IMR-90 (cell line): ENCODE measurements around the gene DHCR7. TPM values are rescaled to one million over a fixed set of nuclear protein-coding genes. Genes with fewer than 3 reads are reported as not detected.

ENCODE experiments used
- ATAC-seq: fragments of 200-7000 bp; cut with Tn5 transposase; 2 replicates; pipeline ENCODE4 v1.9.1; 2020; ENCODE audit warnings: low read depth, mild to moderate bottlenecking, moderate library complexity
- BruUV-seq: library from RNA; stranded (reverse); fragments of 400-500 nt; replicated peaks from 2 replicates; lab custom pipeline; 2021; lab: Mats Ljungman, UMichigan
- CTCF ChIA-PET: fragments of 300-600 bp; formaldehyde crosslinking; extraction: SDS; loops from one replicate; lab custom pipeline; 2021; ENCODE audit warnings: antibody characterized with exemption; lab: Yijun Ruan, JAX
- POLR2A ChIA-PET: fragments of 300-600 bp; sonication (Branson Sonifier 250); formaldehyde crosslinking; loops from one replicate; lab custom pipeline; 2022; ENCODE audit warnings: antibody characterized with exemption; ENCODE audit not compliant: unreplicated experiment; lab: Charles Lee
- DNase-seq: peaks from one replicate; pipeline ENCODE4 v3.0.0; 2013
- H2AFZ ChIP-seq: replicated peaks from 2 replicates; pipeline ENCODE3; 2013; ENCODE audit warnings: low read length, mild to moderate bottlenecking; ENCODE audit not compliant: poor library complexity
- H2AK5ac ChIP-seq: 2 replicates; pipeline ENCODE4 v1.6.1; 2013; ENCODE audit warnings: low read depth, low read length, inconsistent platforms
- H2AK9ac ChIP-seq: replicated peaks from 2 replicates; pipeline ENCODE3; 2013; ENCODE audit warnings: mild to moderate bottlenecking, low read depth, low read length, moderate library complexity; ENCODE audit not compliant: poor library complexity
- H2BK120ac ChIP-seq: 2 replicates; pipeline ENCODE4 v1.6.1; 2013; ENCODE audit warnings: low read depth, low read length, inconsistent platforms
- H2BK15ac ChIP-seq: 3 replicates; pipeline ENCODE4 v1.6.1; 2013; ENCODE audit warnings: low read depth, low read length, inconsistent platforms
- H2BK20ac ChIP-seq: 2 replicates; pipeline ENCODE4 v1.6.1; 2013; ENCODE audit warnings: low read depth, mild to moderate bottlenecking, inconsistent platforms, low read length, moderate library complexity
- H2BK5ac ChIP-seq: 2 replicates; pipeline ENCODE4 v1.6.1; 2013; ENCODE audit warnings: mild to moderate bottlenecking, low read depth, low read length, inconsistent platforms; ENCODE audit not compliant: poor library complexity, severe bottlenecking
- H3K14ac ChIP-seq: replicated peaks from 2 replicates; pipeline ENCODE4 v1.6.1; 2013; ENCODE audit warnings: low read depth, low read length, inconsistent platforms
- H3K18ac ChIP-seq: 2 replicates; pipeline ENCODE4 v1.6.1; 2013; ENCODE audit warnings: low read depth, low read length, control low read depth
- H3K23ac ChIP-seq: 2 replicates; pipeline ENCODE4 v1.6.1; 2013; ENCODE audit warnings: low read depth, low read length, inconsistent platforms
- H3K27ac ChIP-seq: 2 replicates; pipeline ENCODE4 v1.5.1; 2013; ENCODE audit warnings: mild to moderate bottlenecking, control low read depth, low read length; ENCODE audit not compliant: insufficient read depth
- H3K27me3 ChIP-seq: 2 replicates; pipeline ENCODE4 v1.6.1; 2013; ENCODE audit warnings: low read length; ENCODE audit not compliant: control insufficient read depth, insufficient read depth
- H3K36me3 ChIP-seq: 2 replicates; pipeline ENCODE4 v1.6.1; 2013; ENCODE audit warnings: low read length, mixed read lengths; ENCODE audit not compliant: control insufficient read depth, insufficient read depth
- H3K4ac ChIP-seq: 2 replicates; pipeline ENCODE4 v1.6.1; 2013; ENCODE audit warnings: low read depth, low read length, inconsistent platforms
- H3K4me1 ChIP-seq: 2 replicates; pipeline ENCODE4 v1.6.1; 2013; ENCODE audit warnings: low read length, mixed read lengths; ENCODE audit not compliant: control insufficient read depth, insufficient read depth
- H3K4me2 ChIP-seq: 2 replicates; pipeline ENCODE4 v1.6.1; 2013; ENCODE audit warnings: low read depth, mild to moderate bottlenecking, control low read depth, low read length, moderate library complexity
- H3K4me3 ChIP-seq: 2 replicates; pipeline ENCODE4 v1.5.1; 2013; ENCODE audit warnings: low read depth, mild to moderate bottlenecking, control low read depth, low read length, moderate library complexity; ENCODE audit not compliant: insufficient read depth
- H3K56ac ChIP-seq: 2 replicates; pipeline ENCODE4 v1.6.1; 2013; ENCODE audit warnings: low read length, inconsistent platforms; ENCODE audit not compliant: insufficient read depth; ENCODE audit errors: extremely low read depth
- H3K79me1 ChIP-seq, 2 experiments: 2 replicates each; pipeline ENCODE4 v1.6.1; 2013; ENCODE audit warnings: low read length in 2 of 2, inconsistent platforms in 1 of 2, low read depth in 1 of 2
- H3K9ac ChIP-seq: 2 replicates; pipeline ENCODE4 v1.6.1; 2013; ENCODE audit warnings: low read depth, low read length, control low read depth
- H3K9me1 ChIP-seq: 2 replicates; pipeline ENCODE4 v1.6.1; 2013; ENCODE audit warnings: low read length, inconsistent platforms; ENCODE audit not compliant: insufficient read depth
- H3K9me3 ChIP-seq: 2 replicates; pipeline ENCODE4 v1.6.1; 2013; ENCODE audit warnings: low read length; ENCODE audit not compliant: control insufficient read depth, insufficient read depth
- H4K20me1 ChIP-seq: 2 replicates; pipeline ENCODE4 v1.6.1; 2013; ENCODE audit warnings: low read length, inconsistent platforms; ENCODE audit not compliant: insufficient read depth
- H4K5ac ChIP-seq: 2 replicates; pipeline ENCODE4 v1.6.1; 2013; ENCODE audit warnings: mild to moderate bottlenecking, low read depth, low read length, control low read depth
- H4K8ac ChIP-seq, 2 experiments: 2 replicates each; pipeline ENCODE4 v1.6.1; 2013; ENCODE audit warnings: low read depth in 2 of 2, low read length in 2 of 2, control low read depth in 1 of 2, inconsistent platforms in 1 of 2
- H4K91ac ChIP-seq: 2 replicates; pipeline ENCODE4 v1.6.1; 2013; ENCODE audit warnings: low read depth, low read length, inconsistent platforms; ENCODE audit not compliant: insufficient read depth
- FOS ChIP-seq: fragments of 150-350 bp; IDR thresholded peaks from 2 replicates; pipeline ENCODE4 v1.6.1; 2016; ENCODE audit warnings: low read depth, low read length
- MAFK ChIP-seq: IDR thresholded peaks from 2 replicates; pipeline ENCODE4 v1.6.1; 2012; ENCODE audit warnings: low read depth, low read length, improper control_type of control experiment
- NFE2L2 ChIP-seq: fragments of 150-350 bp; IDR thresholded peaks from 2 replicates; pipeline ENCODE4 v1.6.1; 2016; ENCODE audit warnings: low read depth, mild to moderate bottlenecking, low read length
- WGBS, 2 experiments: methylation state at CpG; one replicate each; pipeline versions ENCODE4 v1.1.5 to v1.1.7; 2013; ENCODE audit warnings: missing lambda C conversion rate in 2 of 2; ENCODE audit not compliant: insufficient read length in 1 of 2; ENCODE audit errors: extremely low coverage in 2 of 2; 5-methylcytosine and 5-hydroxymethylcytosine counted together
- dilution Hi-C: fragments of 300-500 bp; cut with HindIII; formaldehyde crosslinking; loops from one replicate; pipeline ENCODE4 v1.14.3; 2018; ENCODE audit warnings: low sequenced_read_pairs; ENCODE audit not compliant: unreplicated experiment
- in situ Hi-C: fragments of 300-500 bp; cut with MboI; formaldehyde crosslinking; loops from 3 replicates; pipeline ENCODE4 v1.14.3; 2019; ENCODE audit warnings: low sequenced_read_pairs, inconsistent platforms, mixed read lengths
- intact Hi-C: fragments of 100-400 bp; cut with micrococcal nuclease; formaldehyde crosslinking; loops from 2 replicates; pipeline ENCODE4 v1.10.0; 2022
- polyA plus RNA-seq, 3 experiments: library from polyadenylated mRNA; depleted of rRNA; stranded (reverse); fragments of >200 nt; gene quantifications; 2 replicates each; pipeline ENCODE4 v1.2.3, GENCODE V29; 2012; ENCODE audit warnings: low replicate concordance in 1 of 3
- total RNA-seq: library from RNA; depleted of rRNA; stranded (reverse); fragments of >200 nt; gene quantifications from 2 replicates; pipeline ENCODE4 v1.2.3, GENCODE V29; 2012

Gene DHCR7
- total and polyA plus RNA-seq, 2 of the 4 experiments (the other 2 are of a cell fraction): 22.0 to 43.3 TPM

DNA sequence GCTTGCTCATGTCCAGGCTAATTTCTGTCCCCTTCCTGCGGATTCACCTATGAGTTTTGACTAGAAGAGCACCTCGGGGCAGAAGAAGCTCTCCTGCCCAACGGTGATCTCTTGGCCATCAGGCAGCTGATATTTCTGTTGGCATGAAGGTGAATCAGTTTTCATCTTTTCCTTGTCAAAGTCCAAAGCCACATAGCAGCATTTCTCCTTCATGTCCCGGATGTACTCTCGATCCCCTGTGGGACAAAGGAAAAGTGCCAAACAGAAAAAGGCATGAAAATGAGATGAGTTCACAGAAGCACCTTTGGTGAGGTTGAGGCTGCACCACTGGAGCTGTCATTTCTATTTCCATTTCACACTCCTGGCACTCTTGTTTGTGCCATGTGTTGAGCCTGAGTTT lies 56.8 kb downstream of the DHCR7 start:
- Histone ChIP-seq H3K27ac (no peak overlapping the region), H3K56ac (no peak overlapping the region), H2BK120ac (no peak overlapping the region), H3K4me2 (no peak overlapping the region), H2BK15ac (no peak overlapping the region), H4K20me1 (no peaks in the 10 kb centered on the region), H4K5ac (no peak overlapping the region), H3K4me3 (no peak overlapping the region), H3K4me1 (no peaks in the 10 kb centered on the region), H3K23ac (no peak overlapping the region), H3K79me1 (no peaks in the 10 kb centered on the region), H2BK20ac (no peak overlapping the region), H2AFZ (no peak overlapping the region), H3K4ac (no peak overlapping the region), H4K91ac (no peak overlapping the region), H3K18ac (no peak overlapping the region), H4K8ac (no peak overlapping the region), H2BK5ac (no peak overlapping the region), H3K27me3 (peaks cover 65% of the 10 kb centered on the region), H2AK9ac (no peak overlapping the region), H3K9me3 (peaks cover 13% of the 10 kb centered on the region; the same call in 1 of the 2 replicates), H3K9me1 (no peaks in the 10 kb centered on the region), H3K36me3 (no peaks in the 10 kb centered on the region), H2AK5ac (no peak overlapping the region), H3K9ac (no peak overlapping the region), H3K14ac (no peak overlapping the region)
- POLR2A ChIA-PET: no interaction called here
- ATAC-seq (no peak), DNase-seq (no peak)
- intact Hi-C loops: no loop called here
- TF ChIP-seq NFE2L2 (no peak), FOS (no peak), MAFK (no peak)
- WGBS, 2 experiments: no CpG with 5 or more reads among the region's 5 CpGs
- dilution Hi-C loops: no loop called here
- CTCF ChIA-PET: no interaction called here
- BruUV-seq: no TSS peak
- in situ Hi-C loops: no loop called here
